Suprapubic skin (tissue), 3 donors: ENCODE measurements around the gene C22orf15.

Source experiments
- EP300 ChIP-seq: sonication (generic); formaldehyde crosslinking; IDR thresholded peaks from one replicate; pipeline ENCODE4 v1.6.1; 2017; ENCODE audit warnings: antibody characterized with exemption
- TF ChIP-seq, protein P1 (sequence below), 2 donors: fragments of 200-600 bp in 1 of 2; fragments of 450-650 bp in 1 of 2; sonication (generic) in 1 of 2; IDR thresholded peaks; one replicate each; pipeline ENCODE4 v1.5.1; 2016 to 2019; ENCODE audit warnings: antibody characterized with exemption in 2 of 2, mild to moderate bottlenecking in 1 of 2, moderate library complexity in 1 of 2

DNA sequence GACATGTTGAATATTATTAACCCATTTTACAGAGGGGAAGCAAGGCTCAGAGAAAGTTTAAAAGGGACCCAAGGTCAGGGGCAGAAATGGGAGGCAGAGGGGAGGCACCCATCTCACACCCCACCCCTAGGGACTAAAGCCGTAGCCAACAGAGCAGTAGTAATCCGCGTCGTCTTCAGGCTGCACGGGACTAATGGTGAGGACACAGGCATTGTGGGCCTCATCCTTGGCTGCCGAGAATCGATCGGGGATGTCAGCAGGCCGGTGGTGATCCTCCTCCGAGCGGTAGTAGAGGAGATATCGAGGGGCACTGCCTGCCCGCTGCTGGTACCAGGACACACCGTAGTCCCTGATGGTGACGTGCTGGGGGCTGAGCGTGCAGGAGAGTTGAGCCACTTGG lies 10.0 kb upstream of the C22orf15 start:
- TF ChIP-seq, protein P1, sequence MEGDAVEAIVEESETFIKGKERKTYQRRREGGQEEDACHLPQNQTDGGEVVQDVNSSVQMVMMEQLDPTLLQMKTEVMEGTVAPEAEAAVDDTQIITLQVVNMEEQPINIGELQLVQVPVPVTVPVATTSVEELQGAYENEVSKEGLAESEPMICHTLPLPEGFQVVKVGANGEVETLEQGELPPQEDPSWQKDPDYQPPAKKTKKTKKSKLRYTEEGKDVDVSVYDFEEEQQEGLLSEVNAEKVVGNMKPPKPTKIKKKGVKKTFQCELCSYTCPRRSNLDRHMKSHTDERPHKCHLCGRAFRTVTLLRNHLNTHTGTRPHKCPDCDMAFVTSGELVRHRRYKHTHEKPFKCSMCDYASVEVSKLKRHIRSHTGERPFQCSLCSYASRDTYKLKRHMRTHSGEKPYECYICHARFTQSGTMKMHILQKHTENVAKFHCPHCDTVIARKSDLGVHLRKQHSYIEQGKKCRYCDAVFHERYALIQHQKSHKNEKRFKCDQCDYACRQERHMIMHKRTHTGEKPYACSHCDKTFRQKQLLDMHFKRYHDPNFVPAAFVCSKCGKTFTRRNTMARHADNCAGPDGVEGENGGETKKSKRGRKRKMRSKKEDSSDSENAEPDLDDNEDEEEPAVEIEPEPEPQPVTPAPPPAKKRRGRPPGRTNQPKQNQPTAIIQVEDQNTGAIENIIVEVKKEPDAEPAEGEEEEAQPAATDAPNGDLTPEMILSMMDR (IDR thresholded peaks at IDR 0.05) = no peak
- no peak for TF ChIP-seq EP300
